ENCODE measurements around the gene MACC1. TPM values are rescaled to one million over a fixed set of nuclear protein-coding genes. Genes with fewer than 3 reads are reported as not detected.

MACC1 gene
- total and polyA plus RNA-seq, 9 of the 15 experiments (the other 6 are each of a cell fraction or from before 2014, with no cell fraction given), result 5.9 to 30.2 (median 10.4) TPM

- TF ChIP-seq GTF2A2 (tag; IDR thresholded peaks at IDR 0.05), result no peak
- no peak for TF ChIP-seq FOXJ3 (CRISPR knock-in tag; IDR thresholded peaks at IDR 0.05)
- TF ChIP-seq VEZF1 (CRISPR knock-in tag; IDR thresholded peaks at IDR 0.05), result no peak
- TF ChIP-seq KDM1A (IDR thresholded peaks at IDR 0.05), result no peak
- no peak for TF ChIP-seq PRMT5 (CRISPR knock-in tag; IDR thresholded peaks at IDR 0.05)
- TF ChIP-seq CHD2 (IDR thresholded peaks at IDR 0.05; ENCODE audit: low read depth, low read length), result no peak
- TF ChIP-seq MCM3 (IDR thresholded peaks at IDR 0.05), result no peak
- TF ChIP-seq CAMTA2 (CRISPR knock-in tag; conservative IDR thresholded peaks at IDR 0.05), result no peak
- no peak for TF ChIP-seq PTBP1 (IDR thresholded peaks at IDR 0.05; ENCODE audit: low read depth, low read length)
- no peak for TF ChIP-seq ZNF347 (CRISPR knock-in tag; IDR thresholded peaks at IDR 0.05; ENCODE audit: low read depth)
- TF ChIP-seq FOSL1 (tag; conservative IDR thresholded peaks at IDR 0.05), result peak; percentile 27; the same call in 1 of the 2 replicates
- TF ChIP-seq RHOXF2B (CRISPR knock-in tag; conservative IDR thresholded peaks at IDR 0.05), result no peak
- no peak for TF ChIP-seq PTRF (tag; IDR thresholded peaks at IDR 0.05)
- no peak for TF ChIP-seq SNRNP70 (optimal IDR thresholded peaks at IDR 0.05; ENCODE audit: low read depth, low read length)
- TF ChIP-seq COPS2 (conservative IDR thresholded peaks at IDR 0.05), result no peak
- no peak for TF ChIP-seq ZBTB49 (CRISPR knock-in tag; IDR thresholded peaks at IDR 0.05; ENCODE audit: borderline replicate concordance)
- TF ChIP-seq ETV6 (IDR thresholded peaks at IDR 0.05; ENCODE audit: borderline replicate concordance in 1 of 2, low read depth in 2 of 2, low read length in 1 of 2), result peak in 1 of 2 experiments; percentile 72; a peak in 3 of 4 replicates
- no peak for TF ChIP-seq ETV6 (CRISPR knock-in tag; IDR thresholded peaks at IDR 0.05; ENCODE audit: borderline replicate concordance)
- TF ChIP-seq POLR3A (IDR thresholded peaks at IDR 0.05; ENCODE audit: borderline replicate concordance, extremely low read depth, insufficient read depth, insufficient read length), result no peak
- no peak for TF ChIP-seq E4F1 (CRISPR knock-in tag; IDR thresholded peaks at IDR 0.05; ENCODE audit: borderline replicate concordance)
- TF ChIP-seq PCBP1 (IDR thresholded peaks at IDR 0.05; ENCODE audit: low read depth, low read length, poor library complexity, severe bottlenecking), result no peak
- TF ChIP-seq RBM14 (IDR thresholded peaks at IDR 0.05; ENCODE audit: borderline replicate concordance, insufficient read depth, low read depth, low read length), result no peak
- no peak for TF ChIP-seq RFX5 (IDR thresholded peaks at IDR 0.05; ENCODE audit: low read depth, low read length)
- no peak for TF ChIP-seq MIER1 (IDR thresholded peaks at IDR 0.05; ENCODE audit: low read depth)
- TF ChIP-seq MCM7 (IDR thresholded peaks at IDR 0.05), result no peak
Observed at GRCh38 chr7:20238754-20239324, 21.7 kb upstream of the MACC1 start (continued).
